ENCODE data around the gene FOXO6. TPM values are rescaled to one million over a fixed set of nuclear protein-coding genes. Genes with fewer than 3 reads are reported as not detected.

The FOXO6 gene
- total RNA-seq, 1 donor from 2014 or later, result 2.8 TPM

GRCh38 chr1:41419584-41420295, 58.5 kb downstream of the FOXO6 start:
- no peak for TF ChIP-seq CTCF (IDR thresholded peaks at IDR 0.05; ENCODE audit: unreplicated experiment)
- Mint-ChIP-seq H3K27me3 (peaks cover 17% of the 10 kb centered on the region), H3K27ac (no peak overlapping the region)

GRCh38 chr1:41420351-41420750, 59.1 kb downstream of the FOXO6 start:
- Mint-ChIP-seq H3K36me3 (ENCODE audit: insufficient read depth) (no peaks in the 10 kb centered on the region), H3K9me3 (ENCODE audit: low read depth) (no peaks in the 10 kb centered on the region)
- TF ChIP-seq CTCF (IDR thresholded peaks at IDR 0.05; ENCODE audit: unreplicated experiment), result no peak

More at GRCh38 chr1:41419584-41420295, 58.5 kb downstream of the FOXO6 start:
- Mint-ChIP-seq H3K9me3 (ENCODE audit: low read depth) (no peaks in the 10 kb centered on the region), H3K4me3 (ENCODE audit: low read depth) (no peak overlapping the region), H3K36me3 (ENCODE audit: insufficient read depth) (no peaks in the 10 kb centered on the region), H3K4me1 (ENCODE audit: low read depth) (peaks cover 2% of the 10 kb centered on the region)
- no peak for DNase-seq (ENCODE audit: low spot score, unreplicated experiment)

GRCh38 chr1:41420860-41421259, 59.6 kb downstream of the FOXO6 start:
- H3K4me3 Mint-ChIP-seq (ENCODE audit: low read depth), result no peak overlapping the region

More at GRCh38 chr1:41420351-41420750, 59.1 kb downstream of the FOXO6 start:
- peaks cover 17% of the 10 kb centered on the region for H3K27me3 Mint-ChIP-seq
- DNase-seq (ENCODE audit: low spot score, unreplicated experiment), result no peak
- no peak overlapping the region for H3K27ac Mint-ChIP-seq
- H3K4me3 Mint-ChIP-seq (ENCODE audit: low read depth), result no peak overlapping the region
- H3K4me1 Mint-ChIP-seq (ENCODE audit: low read depth), result peaks cover 2% of the 10 kb centered on the region

GRCh38 chr1:41422306-41422705, 61.1 kb downstream of the FOXO6 start:
- no peak for TF ChIP-seq CTCF (IDR thresholded peaks at IDR 0.05; ENCODE audit: unreplicated experiment)
- Mint-ChIP-seq H3K4me1 (ENCODE audit: low read depth) (no peaks in the 10 kb centered on the region), H3K36me3 (ENCODE audit: insufficient read depth) (no peaks in the 10 kb centered on the region), H3K9me3 (ENCODE audit: low read depth) (no peaks in the 10 kb centered on the region), H3K27me3 (peaks cover 14% of the 10 kb centered on the region), H3K27ac (no peak overlapping the region), H3K4me3 (ENCODE audit: low read depth) (no peak overlapping the region)
- DNase-seq (ENCODE audit: low spot score, unreplicated experiment), result no peak

More at GRCh38 chr1:41420860-41421259, 59.6 kb downstream of the FOXO6 start:
- Mint-ChIP-seq H3K9me3 (ENCODE audit: low read depth) (no peaks in the 10 kb centered on the region), H3K27ac (no peak overlapping the region), H3K36me3 (ENCODE audit: insufficient read depth) (no peaks in the 10 kb centered on the region), H3K4me1 (ENCODE audit: low read depth) (peaks cover 2% of the 10 kb centered on the region), H3K27me3 (peaks cover 17% of the 10 kb centered on the region)
- no peak for DNase-seq (ENCODE audit: low spot score, unreplicated experiment)
- TF ChIP-seq CTCF (IDR thresholded peaks at IDR 0.05; ENCODE audit: unreplicated experiment), result no peak

GRCh38 chr1:41423511-41424191, 62.4 kb downstream of the FOXO6 start:
- H3K9me3 Mint-ChIP-seq (ENCODE audit: low read depth), result no peaks in the 10 kb centered on the region
- no peaks in the 10 kb centered on the region for H3K36me3 Mint-ChIP-seq (ENCODE audit: insufficient read depth)
- no peaks in the 10 kb centered on the region for H3K4me1 Mint-ChIP-seq (ENCODE audit: low read depth)
- no peak for DNase-seq (ENCODE audit: low spot score, unreplicated experiment)
- TF ChIP-seq CTCF (IDR thresholded peaks at IDR 0.05; ENCODE audit: unreplicated experiment), result peak; percentile 38
- peaks cover 15% of the 10 kb centered on the region for H3K27me3 Mint-ChIP-seq
- no peak overlapping the region for H3K27ac Mint-ChIP-seq
- no peak overlapping the region for H3K4me3 Mint-ChIP-seq (ENCODE audit: low read depth)

All from progenitor cell of endocrine pancreas (in vitro differentiated cells).